COLO829 (cell line): ENCODE data around the gene PAGR1.
"Not testable (repeated sequence)": the region's sequence is repeated elsewhere in the genome, so short reads cannot be mapped to it uniquely, and the experiment has no call there.

Experiments used
- DNase-seq: peaks from one replicate; pipeline ENCODE4 v3.0.0; 2012; ENCODE audit warnings: low spot score

PAGR1 gene

DNA sequence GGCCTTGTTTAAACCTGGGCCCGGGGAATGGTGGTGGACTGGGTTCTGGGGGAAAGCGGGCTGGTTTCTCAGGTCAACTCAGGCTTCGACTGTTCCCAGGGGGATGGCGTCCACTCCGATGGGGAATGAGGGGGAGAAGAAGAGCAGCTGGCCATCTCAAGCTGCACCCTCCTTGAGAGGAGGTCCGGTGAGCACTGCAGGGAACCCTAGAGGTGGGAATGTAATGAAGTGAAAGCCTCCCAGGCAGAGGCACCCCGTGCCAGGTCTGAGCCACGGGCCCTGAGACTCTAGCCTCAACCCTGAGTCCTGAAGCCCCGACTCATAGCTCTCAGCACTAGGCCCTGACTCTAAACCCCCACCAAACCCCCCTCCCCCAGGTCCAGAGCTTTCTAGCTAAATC is 48.3 kb downstream of the PAGR1 start:
- no peak for DNase-seq

- no peak for DNase-seq
Measured at GRCh38 chr16:29868396-29869009, 52.6 kb downstream of the PAGR1 start.

- not testable (repeated sequence) for DNase-seq
Measured at GRCh38 chr16:29869067-29869466, 53.1 kb downstream of the PAGR1 start.
